Airway epithelial cell (primary cell): ENCODE results near the gene TMEM186. TPM values are rescaled to one million over a fixed set of nuclear protein-coding genes. Genes with fewer than 3 reads are reported as not detected.

Source experiments
- total RNA-seq: library from RNA; depleted of rRNA; stranded (reverse); fragments of >200 nt; gene quantifications from 2 replicates; pipeline ENCODE4 v1.2.3, GENCODE V29; 2015

The TMEM186 gene, protein sequence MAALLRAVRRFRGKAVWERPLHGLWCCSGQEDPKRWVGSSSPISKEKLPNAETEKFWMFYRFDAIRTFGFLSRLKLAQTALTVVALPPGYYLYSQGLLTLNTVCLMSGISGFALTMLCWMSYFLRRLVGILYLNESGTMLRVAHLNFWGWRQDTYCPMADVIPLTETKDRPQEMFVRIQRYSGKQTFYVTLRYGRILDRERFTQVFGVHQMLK
- total RNA-seq, result 10.1 and 11.4 TPM in 2 replicates

DNA sequence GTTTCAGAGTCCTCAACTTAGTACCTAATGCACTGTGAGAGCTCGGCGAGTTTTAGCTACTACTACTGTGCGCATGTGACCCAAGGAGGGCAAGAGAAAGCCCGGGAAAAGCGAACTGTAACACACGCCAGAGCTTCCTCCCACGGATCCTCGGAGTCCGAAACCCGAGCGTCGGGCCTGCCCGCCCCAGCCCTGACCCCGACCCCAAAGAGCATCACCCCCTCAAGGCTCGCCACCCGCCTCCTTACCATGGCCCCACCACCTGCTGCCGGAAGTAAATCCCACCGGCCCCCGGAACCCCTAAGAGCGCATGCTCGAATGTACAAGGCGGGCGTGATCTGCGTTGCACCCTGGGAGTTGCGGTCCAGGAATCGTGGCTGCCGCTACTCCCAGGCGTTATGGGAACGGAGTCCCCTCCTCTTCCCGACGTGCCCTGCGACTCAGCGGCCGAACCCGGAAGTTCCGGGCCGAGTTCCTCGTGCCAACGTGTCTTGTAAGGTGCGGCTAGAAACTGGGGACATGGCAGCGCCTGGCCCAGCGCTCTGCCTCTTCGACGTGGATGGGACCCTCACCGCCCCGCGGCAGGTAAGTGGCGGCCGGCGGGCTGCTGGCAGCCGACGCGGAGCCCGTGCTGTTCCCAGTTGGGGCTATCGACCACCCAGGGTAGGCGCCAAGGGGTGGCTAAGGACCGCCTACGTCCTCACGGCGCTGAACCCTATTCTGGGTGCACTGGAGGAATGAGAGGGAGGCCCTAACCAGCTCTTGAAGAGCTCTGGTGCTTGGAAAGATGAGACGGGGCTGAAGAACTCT, at the start of gene TMEM186, which contains the start of gene PMM2:
Gene TMEM186, minus strand, starts transcription at position 276 of the 810 bp plus-strand sequence. Its CDS starts 25 bp downstream, at position 251.
Gene PMM2, plus strand, starts transcription at position 476 of the 810 bp plus-strand sequence. Its CDS starts 44 bp downstream, at position 520.

Other genes starting within 250 kb of the TMEM186 start
- gene TMEM114, start 207.1 kb downstream of the TMEM186 start, total RNA-seq, result not detected in 2 replicates
- 11.8 and 18.3 TPM in 2 replicates for gene METTL22, start 175.9 kb downstream of the TMEM186 start, total RNA-seq
- gene ABAT, start 123.0 kb downstream of the TMEM186 start, total RNA-seq, result 5.9 and 9.3 TPM in 2 replicates
- gene PMM2, start 200 bp upstream of the TMEM186 start, total RNA-seq, result 36.5 and 36.7 TPM in 2 replicates
- 95.3 and 105 TPM in 2 replicates for gene CARHSP1, start 71.4 kb upstream of the TMEM186 start, total RNA-seq
- not detected in 2 replicates for gene LITAFD, start 84.7 kb upstream of the TMEM186 start, total RNA-seq
- 65.4 and 66.9 TPM in 2 replicates for gene USP7, start 166.3 kb upstream of the TMEM186 start, total RNA-seq